NCI-H82 treated with DMSO at 0.1 percent for 48 hours (cell line): ENCODE data around the gene ANKRD13B.

Experiments used
- DNase-seq: peaks from one replicate; lab custom pipeline; 2025; ENCODE audit not compliant: unreplicated experiment; lab: John Stamatoyannopoulos, UW

The ANKRD13B gene

GRCh38 chr17:29594519-29595090, 1.7 kb downstream of the ANKRD13B start:
- DNase-seq: no peak

- no peak for DNase-seq
Observed at GRCh38 chr17:29595107-29595942, 2.4 kb downstream of the ANKRD13B start.

- no peak for DNase-seq
Observed at GRCh38 chr17:29595943-29596774, 3.2 kb downstream of the ANKRD13B start.

- DNase-seq: no peak
Observed at GRCh38 chr17:29596811-29597210, 3.9 kb downstream of the ANKRD13B start.

GRCh38 chr17:29597361-29598172, 4.6 kb downstream of the ANKRD13B start:
- no peak for DNase-seq

- DNase-seq: no peak
Observed at GRCh38 chr17:29603109-29603674, 10.3 kb downstream of the ANKRD13B start.

GRCh38 chr17:29607557-29608195, 14.7 kb downstream of the ANKRD13B start:
- no peak for DNase-seq

- no peak for DNase-seq
Observed at GRCh38 chr17:29608986-29609385, 16.1 kb downstream of the ANKRD13B start.

GRCh38 chr17:29610395-29610794, 17.5 kb downstream of the ANKRD13B start:
- no peak for DNase-seq

GRCh38 chr17:29611351-29612093, 18.6 kb downstream of the ANKRD13B start:
- DNase-seq: no peak

- no peak for DNase-seq
Observed at GRCh38 chr17:29612094-29612403, 19.1 kb downstream of the ANKRD13B start.

- DNase-seq: no peak
Observed at GRCh38 chr17:29612404-29613280, 19.7 kb downstream of the ANKRD13B start.

- DNase-seq: no peak
Observed at GRCh38 chr17:29613352-29613837, 20.5 kb downstream of the ANKRD13B start.

- DNase-seq: no peak
Observed at GRCh38 chr17:29613856-29614255, 20.9 kb downstream of the ANKRD13B start.

- DNase-seq: no peak
Observed at GRCh38 chr17:29614349-29615047, 21.6 kb downstream of the ANKRD13B start.

GRCh38 chr17:29615048-29615385, 22.1 kb downstream of the ANKRD13B start:
- no peak for DNase-seq

GRCh38 chr17:29615492-29616299, 22.8 kb downstream of the ANKRD13B start:
- DNase-seq: peak; percentile 87
